IPS-NIHi11 (cell line): ENCODE measurements around the gene C5orf52.
"Not testable (repeated sequence)": the region's sequence is repeated elsewhere in the genome, so short reads cannot be mapped to it uniquely, and the experiment has no call there.

Experiments
- DNase-seq: peaks from one replicate; pipeline ENCODE4 v3.0.0; 2012; ENCODE audit warnings: mixed read lengths, low spot score

Gene C5orf52

GRCh38 chr5:157722895-157723294 is 51.6 kb downstream of the C5orf52 start:
- not testable (repeated sequence) for DNase-seq

DNA sequence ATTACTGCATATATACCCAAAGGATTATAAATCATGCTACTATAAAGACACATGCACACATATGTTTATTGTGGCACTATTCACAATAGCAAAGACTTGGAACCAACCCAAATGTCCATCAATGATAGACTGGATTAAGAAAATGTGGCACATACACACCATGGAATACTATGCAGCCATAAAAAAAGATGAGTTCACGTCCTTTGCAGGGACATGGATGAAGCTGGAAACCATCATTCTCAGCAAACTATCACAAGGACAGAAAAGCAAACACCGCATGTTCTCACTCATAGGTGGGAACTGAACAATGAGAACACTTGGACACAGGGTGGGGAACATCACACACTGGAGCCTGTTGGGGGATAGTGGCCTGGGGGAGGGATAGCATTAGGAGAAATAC is 55.3 kb downstream of the C5orf52 start:
- not testable (repeated sequence) for DNase-seq

GRCh38 chr5:157727858-157728257 is 56.5 kb downstream of the C5orf52 start:
- not testable (repeated sequence) for DNase-seq
